Astrocyte (in vitro differentiated cells and primary cell): ENCODE data around the gene ZNF516. TPM values are rescaled to one million over a fixed set of nuclear protein-coding genes. Genes with fewer than 3 reads are reported as not detected.

Source experiments
- DNase-seq: peaks from one replicate; pipeline ENCODE4 v3.0.0-alpha.2; 2010; ENCODE audit warnings: low read depth
- FAIRE-seq: peaks from 2 replicates; lab custom pipeline; 2011; peaks lifted over from hg19 to GRCh38; lab: Jason Lieb, UNC
- H2AFZ ChIP-seq: 2 replicates; pipeline ENCODE4 v1.6.0; 2012; ENCODE audit warnings: low read depth, low read length, inconsistent platforms
- H3K27ac ChIP-seq: 2 replicates; pipeline ENCODE4 v1.5.1; 2011; ENCODE audit warnings: low read depth, low read length, inconsistent platforms
- H3K27me3 ChIP-seq: 2 replicates; pipeline ENCODE4 v1.6.0; 2011; ENCODE audit warnings: low read length, inconsistent platforms; ENCODE audit not compliant: insufficient read depth
- H3K36me3 ChIP-seq: 2 replicates; pipeline ENCODE4 v1.5.1; 2011; ENCODE audit warnings: low read length, inconsistent platforms; ENCODE audit not compliant: insufficient read depth
- H3K4me1 ChIP-seq: 2 replicates; pipeline ENCODE4 v1.5.1; 2011; ENCODE audit warnings: low read length, inconsistent platforms; ENCODE audit not compliant: insufficient read depth
- H3K4me2 ChIP-seq: 2 replicates; pipeline ENCODE4 v1.6.0; 2012; ENCODE audit warnings: low read length, inconsistent platforms
- H3K4me3 ChIP-seq: 2 replicates; pipeline ENCODE4 v1.5.1; 2011; ENCODE audit warnings: low read depth, mild to moderate bottlenecking, low read length, inconsistent platforms; ENCODE audit not compliant: insufficient read depth
- H3K79me2 ChIP-seq: 2 replicates; pipeline ENCODE4 v1.6.0; 2012; ENCODE audit warnings: mild to moderate bottlenecking, low read length, inconsistent platforms; ENCODE audit not compliant: insufficient read depth
- H3K9ac ChIP-seq: 2 replicates; pipeline ENCODE4 v1.6.0; 2012; ENCODE audit warnings: mild to moderate bottlenecking, low read length, inconsistent platforms
- H3K9me3 ChIP-seq: 2 replicates; pipeline ENCODE4 v1.5.1; 2012; ENCODE audit warnings: low read depth, mild to moderate bottlenecking, low read length, inconsistent platforms; ENCODE audit not compliant: insufficient read depth
- H4K20me1 ChIP-seq: 2 replicates; pipeline ENCODE4 v1.6.0; 2012; ENCODE audit warnings: low read length, inconsistent platforms; ENCODE audit not compliant: insufficient read depth
- H3K27ac Mint-ChIP-seq: one replicate; pipeline ENCODE4 v1.8.0; 2021; ENCODE audit warnings: mild to moderate bottlenecking, mixed read lengths; ENCODE audit not compliant: unreplicated experiment
- H3K27me3 Mint-ChIP-seq: one replicate; pipeline ENCODE4 v1.8.0; 2021; ENCODE audit warnings: low read depth, mixed read lengths; ENCODE audit not compliant: unreplicated experiment
- H3K36me3 Mint-ChIP-seq: one replicate; pipeline ENCODE4 v1.8.0; 2021; ENCODE audit warnings: low read depth, mixed read lengths; ENCODE audit not compliant: unreplicated experiment
- H3K4me1 Mint-ChIP-seq: one replicate; pipeline ENCODE4 v1.8.0; 2021; ENCODE audit warnings: low read depth, mixed read lengths; ENCODE audit not compliant: unreplicated experiment
- H3K4me3 Mint-ChIP-seq: one replicate; pipeline ENCODE4 v1.8.0; 2021; ENCODE audit warnings: mild to moderate bottlenecking, moderate library complexity, mixed read lengths; ENCODE audit not compliant: unreplicated experiment
- H3K9me3 Mint-ChIP-seq: one replicate; pipeline ENCODE4 v1.8.0; 2021; ENCODE audit warnings: mild to moderate bottlenecking, mixed read lengths; ENCODE audit not compliant: unreplicated experiment
- CTCF ChIP-seq: IDR thresholded peaks from 2 replicates; pipeline ENCODE4 v1.5.1; 2011; ENCODE audit warnings: low read depth, mild to moderate bottlenecking, inconsistent platforms, low read length, moderate library complexity; ENCODE audit not compliant: insufficient read depth
- EZH2 ChIP-seq: IDR thresholded peaks from 2 replicates; pipeline ENCODE4 v1.6.1; 2012; ENCODE audit warnings: mild to moderate bottlenecking, low read length, inconsistent platforms; ENCODE audit not compliant: insufficient read depth
- total RNA-seq: library from RNA; stranded (reverse); gene quantifications from 2 replicates; pipeline ENCODE4 v1.2.1, GENCODE V29; 2021

Gene ZNF516
- total RNA-seq, 1 donor from 2014 or later = 59.8 TPM

- H3K9me3 ChIP-seq = no peaks in the 10 kb centered on the region
- no peak overlapping the region for H3K27ac Mint-ChIP-seq
- no peak overlapping the region for H3K9ac ChIP-seq
- no peaks in the 10 kb centered on the region for H3K27me3 ChIP-seq
- DNase-seq = no peak
- peaks cover 7% of the 10 kb centered on the region for H3K36me3 Mint-ChIP-seq
- no peak overlapping the region for H2AFZ ChIP-seq
- H3K36me3 ChIP-seq = no peaks in the 10 kb centered on the region
- peaks cover 27% of the 10 kb centered on the region for H3K4me1 Mint-ChIP-seq
- peaks cover 77% of the 10 kb centered on the region for H4K20me1 ChIP-seq
- no peak for TF ChIP-seq EZH2
- TF ChIP-seq CTCF = no peak
- H3K4me2 ChIP-seq = no peak overlapping the region
- no peak overlapping the region for H3K27ac ChIP-seq
- no peak overlapping the region for H3K4me3 Mint-ChIP-seq
- peaks cover 81% of the 10 kb centered on the region for H3K79me2 ChIP-seq
- H3K4me1 ChIP-seq = peaks cover 16% of the 10 kb centered on the region
- FAIRE-seq = no peak
- H3K27me3 Mint-ChIP-seq = no peaks in the 10 kb centered on the region
- no peak overlapping the region for H3K4me3 ChIP-seq
- H3K9me3 Mint-ChIP-seq = no peaks in the 10 kb centered on the region
Measured at GRCh38 chr18:76410660-76411417, 84.2 kb downstream of the ZNF516 start.

GRCh38 chr18:76410033-76410432 is 85.0 kb downstream of the ZNF516 start:
- TF ChIP-seq CTCF = no peak
- TF ChIP-seq EZH2 = no peak
- DNase-seq = no peak
- Mint-ChIP-seq H3K36me3 (peaks cover 10% of the 10 kb centered on the region), H3K27ac (no peak overlapping the region), H3K4me1 (peaks cover 27% of the 10 kb centered on the region), H3K27me3 (no peaks in the 10 kb centered on the region), H3K4me3 (no peak overlapping the region), H3K9me3 (no peaks in the 10 kb centered on the region)
- Histone ChIP-seq H3K79me2 (peaks cover 78% of the 10 kb centered on the region), H3K27me3 (no peaks in the 10 kb centered on the region), H3K4me1 (peaks cover 16% of the 10 kb centered on the region), H3K9ac (no peak overlapping the region), H2AFZ (no peak overlapping the region), H3K9me3 (no peaks in the 10 kb centered on the region), H3K27ac (no peak overlapping the region), H4K20me1 (peaks cover 77% of the 10 kb centered on the region), H3K4me2 (no peak overlapping the region), H3K4me3 (no peak overlapping the region), H3K36me3 (no peaks in the 10 kb centered on the region)
- FAIRE-seq = no peak

- H4K20me1 ChIP-seq = peaks cover 82% of the 10 kb centered on the region
- no peak overlapping the region for H3K4me3 ChIP-seq
- TF ChIP-seq EZH2 = no peak
- TF ChIP-seq CTCF = no peak
- H3K9ac ChIP-seq = no peak overlapping the region
- H3K9me3 ChIP-seq = no peaks in the 10 kb centered on the region
- no peak overlapping the region for H3K4me2 ChIP-seq
- H3K27ac Mint-ChIP-seq = no peak overlapping the region
- H3K27me3 Mint-ChIP-seq = no peaks in the 10 kb centered on the region
- H3K4me1 Mint-ChIP-seq = peaks cover 27% of the 10 kb centered on the region
- H3K36me3 ChIP-seq = no peaks in the 10 kb centered on the region
- no peak overlapping the region for H3K27ac ChIP-seq
- no peak for FAIRE-seq
- peaks cover 10% of the 10 kb centered on the region for H3K36me3 Mint-ChIP-seq
- no peak overlapping the region for H2AFZ ChIP-seq
- DNase-seq = no peak
- H3K27me3 ChIP-seq = no peaks in the 10 kb centered on the region
- H3K4me1 ChIP-seq = peaks cover 16% of the 10 kb centered on the region
- H3K9me3 Mint-ChIP-seq = no peaks in the 10 kb centered on the region
- H3K79me2 ChIP-seq = peaks cover 83% of the 10 kb centered on the region
- no peak overlapping the region for H3K4me3 Mint-ChIP-seq
Measured at GRCh38 chr18:76408480-76409067, 86.5 kb downstream of the ZNF516 start.
